Glomerular endothelial cell (primary cell): ENCODE results near the gene SLC2A10. TPM values are rescaled to one million over a fixed set of nuclear protein-coding genes. Genes with fewer than 3 reads are reported as not detected.

Experiments
- DNase-seq: peaks from one replicate; pipeline ENCODE4 v3.0.0-alpha.2; 2011; ENCODE audit warnings: low read depth, low spot score; ENCODE audit errors: extremely low read depth
- total RNA-seq: library from RNA; depleted of rRNA; stranded (reverse); fragments of >200 nt; gene quantifications from 2 replicates; pipeline ENCODE4 v1.2.3, GENCODE V29; 2015

SLC2A10 gene
- total RNA-seq, 1 donor from 2014 or later, result 20.6 TPM

DNA sequence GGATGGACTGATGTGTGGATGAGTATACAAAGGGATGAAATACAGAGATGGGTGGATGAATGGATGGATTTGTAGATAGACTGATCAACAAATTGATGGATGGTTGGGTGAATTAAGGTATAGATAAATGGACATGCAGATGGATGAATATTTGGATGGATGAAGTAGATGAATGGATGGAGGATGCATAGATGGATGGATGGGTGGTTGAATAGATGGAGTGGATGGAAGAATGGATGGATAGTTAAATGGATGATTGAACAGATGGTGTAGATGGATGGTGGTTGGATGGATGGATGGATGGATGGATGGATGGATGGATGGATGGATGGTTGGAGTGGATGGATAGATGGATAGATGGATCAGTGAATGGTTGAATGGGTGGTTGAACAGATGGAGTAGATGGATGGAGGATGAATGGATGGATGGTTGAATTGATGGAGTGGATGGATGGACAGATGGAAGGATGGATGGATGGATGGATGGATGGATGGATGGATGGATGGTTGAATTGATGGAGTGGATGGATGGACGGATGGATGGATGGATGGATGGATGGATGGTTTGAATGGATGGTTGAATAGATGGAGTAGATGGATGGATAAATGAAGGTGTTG, 15.0 kb downstream of the SLC2A10 start:
- no peak for DNase-seq

DNA sequence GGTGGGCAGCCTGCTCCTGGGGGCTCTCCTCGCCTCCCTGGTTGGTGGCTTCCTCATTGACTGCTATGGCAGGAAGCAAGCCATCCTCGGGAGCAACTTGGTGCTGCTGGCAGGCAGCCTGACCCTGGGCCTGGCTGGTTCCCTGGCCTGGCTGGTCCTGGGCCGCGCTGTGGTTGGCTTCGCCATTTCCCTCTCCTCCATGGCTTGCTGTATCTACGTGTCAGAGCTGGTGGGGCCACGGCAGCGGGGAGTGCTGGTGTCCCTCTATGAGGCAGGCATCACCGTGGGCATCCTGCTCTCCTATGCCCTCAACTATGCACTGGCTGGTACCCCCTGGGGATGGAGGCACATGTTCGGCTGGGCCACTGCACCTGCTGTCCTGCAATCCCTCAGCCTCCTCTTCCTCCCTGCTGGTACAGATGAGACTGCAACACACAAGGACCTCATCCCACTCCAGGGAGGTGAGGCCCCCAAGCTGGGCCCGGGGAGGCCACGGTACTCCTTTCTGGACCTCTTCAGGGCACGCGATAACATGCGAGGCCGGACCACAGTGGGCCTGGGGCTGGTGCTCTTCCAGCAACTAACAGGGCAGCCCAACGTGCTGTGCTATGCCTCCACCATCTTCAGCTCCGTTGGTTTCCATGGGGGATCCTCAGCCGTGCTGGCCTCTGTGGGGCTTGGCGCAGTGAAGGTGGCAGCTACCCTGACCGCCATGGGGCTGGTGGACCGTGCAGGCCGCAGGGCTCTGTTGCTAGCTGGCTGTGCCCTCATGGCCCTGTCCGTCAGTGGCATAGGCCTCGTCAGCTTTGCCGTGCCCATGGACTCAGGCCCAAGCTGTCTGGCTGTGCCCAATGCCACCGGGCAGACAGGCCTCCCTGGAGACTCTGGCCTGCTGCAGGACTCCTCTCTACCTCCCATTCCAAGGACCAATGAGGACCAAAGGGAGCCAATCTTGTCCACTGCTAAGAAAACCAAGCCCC, 16.0 kb downstream of the SLC2A10 start:
- no peak for DNase-seq

DNA sequence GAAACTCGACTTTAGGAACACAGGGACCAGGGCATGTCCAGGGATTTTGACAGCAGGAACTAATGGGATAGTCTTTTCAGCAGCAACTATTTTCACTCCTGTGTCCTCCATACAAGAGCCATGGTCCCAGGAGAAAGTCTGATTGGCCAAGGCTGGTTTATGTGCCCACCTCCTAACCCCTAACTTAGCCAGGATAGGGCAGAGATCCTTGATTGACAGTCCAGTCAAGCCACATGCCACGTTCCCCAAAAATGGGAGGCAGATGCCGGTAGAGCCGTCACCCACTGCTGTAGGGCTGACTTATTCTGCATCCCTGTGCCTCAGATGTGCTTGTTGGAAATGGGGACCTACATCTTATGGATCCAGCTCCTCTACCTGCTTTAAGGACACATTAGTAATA, 22.3 kb downstream of the SLC2A10 start:
- no peak for DNase-seq

DNA sequence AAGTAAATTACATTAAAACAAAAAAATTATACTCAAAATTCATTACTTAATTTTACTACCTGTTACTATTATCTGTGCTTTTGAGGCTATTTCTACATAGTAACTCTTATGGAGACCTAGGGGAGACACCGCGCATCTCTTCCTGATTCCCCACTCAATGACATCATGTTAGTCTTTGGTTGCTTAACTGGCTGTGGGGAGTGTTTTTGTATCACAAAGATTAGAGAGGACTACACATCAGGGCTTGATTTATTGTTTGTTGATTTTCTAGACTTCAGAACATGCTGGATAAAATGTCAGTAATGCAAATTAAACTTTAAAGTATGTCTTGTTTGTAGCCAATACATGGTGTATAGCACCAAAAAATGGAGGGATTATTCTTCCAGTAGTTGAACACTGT, 26.0 kb downstream of the SLC2A10 start:
- no peak for DNase-seq

DNA sequence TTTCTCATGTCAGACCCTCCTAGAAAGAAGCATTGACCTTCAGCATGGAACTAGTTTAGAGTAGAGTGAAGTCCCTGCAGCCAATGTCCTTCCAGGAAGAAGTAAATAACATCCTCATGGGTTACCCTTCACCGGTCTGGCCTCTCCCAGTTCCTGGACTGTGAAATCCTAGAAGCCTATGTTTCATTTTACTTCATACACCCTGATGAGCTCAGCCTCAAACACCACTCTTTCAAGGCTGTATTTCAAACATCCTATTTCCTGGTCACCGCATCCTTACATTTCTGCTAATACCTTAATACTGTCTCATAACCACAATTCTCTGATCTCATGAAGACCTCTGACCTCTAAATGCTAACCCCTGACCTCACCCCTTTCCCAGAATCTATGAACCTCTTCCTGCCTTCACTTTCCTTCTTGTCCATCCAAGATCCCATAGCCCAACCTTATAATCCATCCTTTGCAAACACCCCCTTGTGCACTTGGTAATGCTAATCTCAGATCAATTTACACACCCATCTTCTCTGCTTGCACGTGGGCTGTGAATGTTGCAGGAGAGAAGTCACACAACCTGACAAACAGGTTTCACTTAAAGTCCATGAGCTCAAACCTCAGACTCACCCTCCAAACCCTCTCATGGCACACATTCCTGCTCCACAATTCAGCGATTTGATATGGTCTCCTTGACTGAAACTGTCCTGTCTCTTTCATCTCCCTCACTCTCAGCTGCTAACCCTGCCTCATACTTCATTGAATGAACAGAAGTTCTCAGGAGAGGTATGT, 30.2 kb downstream of the SLC2A10 start:
- DNase-seq, result no peak

DNA sequence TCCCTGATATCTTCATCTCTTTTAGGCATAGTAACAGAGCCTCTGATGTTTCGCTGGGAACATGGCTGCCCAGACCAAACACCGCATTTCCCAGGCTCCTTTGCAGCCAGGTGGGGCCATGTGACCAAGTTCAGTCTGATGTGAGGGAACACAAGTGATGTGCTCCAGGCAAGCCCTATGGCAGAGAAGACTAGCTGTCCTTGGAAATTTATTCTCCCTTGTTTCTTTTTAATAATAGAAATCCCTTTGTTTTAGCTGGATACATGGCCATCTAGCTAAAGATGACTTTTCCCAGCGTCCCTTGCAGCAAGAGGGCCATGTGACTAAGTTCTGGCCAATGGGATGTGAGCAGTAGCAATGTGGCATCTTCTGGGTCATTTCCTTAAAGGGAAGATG, 30.8 kb downstream of the SLC2A10 start:
- no peak for DNase-seq

DNA sequence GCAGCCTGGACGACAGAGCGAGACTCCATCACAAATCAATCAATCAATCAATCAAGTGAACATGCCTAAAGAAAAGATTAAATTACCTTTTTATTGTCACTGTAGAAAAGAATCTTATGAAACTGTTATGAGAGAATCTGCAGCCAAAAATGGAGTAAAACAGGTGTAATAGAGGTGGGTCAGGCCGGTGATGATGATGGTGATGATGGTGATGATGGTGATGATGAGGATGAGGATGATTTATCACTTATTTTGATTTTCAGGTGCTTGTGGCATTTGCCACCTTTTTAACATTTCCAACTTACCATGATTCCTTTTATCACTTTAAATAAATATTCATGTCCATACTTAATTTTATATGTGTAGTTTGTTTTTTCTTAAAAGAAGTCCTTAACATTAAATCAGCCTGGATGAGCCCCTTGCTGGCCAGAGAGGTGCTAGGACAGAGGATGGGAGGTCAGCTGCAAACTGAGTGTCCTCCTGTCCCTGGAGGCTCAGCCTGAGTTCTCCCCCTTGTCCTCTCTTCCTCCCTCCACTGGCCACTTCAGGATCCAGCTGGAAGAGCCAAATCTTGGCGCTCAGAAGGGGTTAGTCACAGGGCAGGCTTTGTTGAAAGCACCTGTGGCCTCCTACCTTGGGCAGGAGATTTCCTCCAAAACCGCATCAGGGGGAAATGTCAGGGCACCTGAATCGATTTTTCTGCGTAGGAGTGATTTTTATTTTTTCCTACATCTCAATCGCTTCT, 32.6 kb downstream of the SLC2A10 start:
- DNase-seq, result no peak

DNA sequence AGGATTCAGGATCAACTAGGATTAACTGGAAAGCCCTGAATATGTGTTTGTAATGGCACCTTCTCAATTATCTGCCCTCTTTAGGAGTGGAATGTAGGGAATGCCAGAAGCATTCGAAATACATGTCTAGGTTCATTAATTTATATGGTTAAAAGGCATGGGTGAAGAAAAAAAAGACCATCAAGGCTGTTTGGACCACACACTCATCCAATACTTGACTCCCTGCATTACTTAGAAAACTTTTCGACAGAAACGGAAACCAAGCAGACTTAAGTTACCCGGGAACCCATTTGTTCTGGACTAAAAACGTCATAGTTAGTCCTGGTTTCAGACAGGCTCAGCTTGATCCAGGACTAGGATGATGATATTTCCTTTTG, 33.2 kb downstream of the SLC2A10 start:
- no peak for DNase-seq

DNA sequence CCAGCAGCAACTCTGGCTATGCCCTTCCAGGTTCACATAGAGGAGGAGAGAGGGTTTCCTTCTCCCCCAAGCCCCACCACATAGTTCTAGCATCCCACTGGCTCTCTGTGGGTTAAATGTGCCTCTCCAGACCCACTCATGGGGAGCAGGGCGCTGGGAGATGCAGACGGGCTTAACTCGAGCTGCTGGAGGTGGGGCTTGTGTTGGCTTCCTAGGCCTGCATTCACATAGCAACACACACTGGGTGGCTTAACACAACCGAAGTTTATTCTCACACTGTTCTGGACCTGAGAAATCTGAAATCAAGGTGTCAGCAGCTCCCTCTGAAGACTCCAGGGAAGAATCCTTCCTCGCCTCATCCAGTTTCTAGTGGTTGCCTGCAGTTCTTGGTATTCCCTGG, 33.6 kb downstream of the SLC2A10 start:
- no peak for DNase-seq

DNA sequence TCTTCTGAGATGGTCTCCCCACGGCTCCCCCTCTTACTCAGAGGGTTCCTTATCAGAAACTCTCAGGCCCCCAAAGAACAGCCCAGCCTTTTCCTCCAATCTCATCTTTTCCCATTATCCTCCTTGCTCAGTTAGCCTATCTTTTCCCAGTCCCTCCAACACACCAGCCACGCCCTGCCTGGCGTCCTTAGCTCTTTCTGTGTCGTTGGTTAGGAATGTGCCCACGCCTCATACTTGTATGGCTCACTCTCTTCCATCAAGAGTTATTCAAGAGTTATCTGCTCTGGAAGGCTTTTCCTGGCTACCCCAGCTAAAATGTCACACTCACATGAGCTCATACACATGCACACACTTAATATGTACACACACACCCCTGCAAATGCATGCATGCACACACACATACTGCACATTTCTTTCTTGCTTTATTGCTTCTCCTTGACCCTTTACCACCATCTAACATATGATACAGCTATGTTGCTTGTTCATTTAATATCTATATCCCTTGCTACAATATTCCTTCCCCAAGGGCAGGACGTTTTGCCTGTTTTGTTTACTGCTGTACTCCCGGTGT, 37.6 kb downstream of the SLC2A10 start:
- no peak for DNase-seq

DNA sequence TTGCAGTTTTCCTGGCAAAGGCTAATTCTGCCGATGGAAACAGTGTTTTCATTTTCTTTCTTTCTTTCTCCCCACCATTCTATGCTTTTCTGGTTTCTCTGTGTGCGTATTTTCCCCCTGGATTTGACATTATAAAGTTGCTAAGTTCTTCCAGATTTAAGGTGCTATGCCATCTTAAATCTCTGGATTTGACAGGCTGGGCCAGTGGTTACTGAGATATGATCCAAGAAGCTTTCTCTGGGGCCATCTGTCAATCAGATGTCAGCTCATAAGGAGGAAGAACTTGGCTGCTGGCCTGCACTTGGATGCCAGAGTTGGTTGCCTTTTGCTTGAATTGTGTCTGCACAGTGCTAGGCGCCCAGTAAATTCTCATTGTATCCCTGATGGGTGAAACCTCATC, 39.7 kb downstream of the SLC2A10 start:
- no peak for DNase-seq

DNA sequence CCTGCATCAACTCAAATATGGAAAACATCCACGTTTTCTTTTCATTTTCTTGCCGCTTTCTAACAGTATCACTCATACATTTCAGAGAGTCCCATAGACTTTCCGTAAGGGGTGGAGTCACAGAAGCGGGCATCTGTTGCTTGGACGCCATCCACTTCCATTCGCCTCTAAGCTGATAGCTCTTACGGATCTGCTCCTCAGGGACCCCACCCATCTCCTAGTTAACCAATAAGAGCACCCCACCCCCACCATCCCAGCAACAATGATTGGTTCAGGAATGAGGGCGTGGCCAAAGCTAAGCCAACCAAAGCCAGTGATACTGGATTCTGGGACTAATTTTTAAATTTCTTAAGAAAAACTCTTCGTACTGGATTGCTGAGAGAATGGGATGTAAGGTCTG, 42.4 kb downstream of the SLC2A10 start:
- DNase-seq, result no peak

DNA sequence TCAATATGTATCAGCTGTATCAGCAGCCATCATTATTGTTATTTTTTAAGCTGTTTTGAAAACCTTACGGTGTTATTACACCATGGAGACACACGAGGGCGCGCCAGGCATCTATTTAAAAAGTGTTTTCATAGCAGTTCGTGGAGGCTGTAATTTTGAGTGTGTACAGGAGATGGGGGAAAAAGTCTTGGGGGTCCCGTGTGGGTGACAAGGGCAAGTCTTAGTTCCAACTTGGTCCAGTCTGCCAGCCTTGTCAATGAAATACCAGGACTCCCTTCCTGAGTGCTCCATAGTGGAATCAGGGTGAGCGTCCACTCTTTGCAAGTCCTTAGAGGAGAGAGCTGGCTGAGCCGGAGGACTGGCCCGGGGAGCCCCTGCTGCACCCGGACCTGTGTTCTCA, 43.3 kb downstream of the SLC2A10 start:
- no peak for DNase-seq

DNA sequence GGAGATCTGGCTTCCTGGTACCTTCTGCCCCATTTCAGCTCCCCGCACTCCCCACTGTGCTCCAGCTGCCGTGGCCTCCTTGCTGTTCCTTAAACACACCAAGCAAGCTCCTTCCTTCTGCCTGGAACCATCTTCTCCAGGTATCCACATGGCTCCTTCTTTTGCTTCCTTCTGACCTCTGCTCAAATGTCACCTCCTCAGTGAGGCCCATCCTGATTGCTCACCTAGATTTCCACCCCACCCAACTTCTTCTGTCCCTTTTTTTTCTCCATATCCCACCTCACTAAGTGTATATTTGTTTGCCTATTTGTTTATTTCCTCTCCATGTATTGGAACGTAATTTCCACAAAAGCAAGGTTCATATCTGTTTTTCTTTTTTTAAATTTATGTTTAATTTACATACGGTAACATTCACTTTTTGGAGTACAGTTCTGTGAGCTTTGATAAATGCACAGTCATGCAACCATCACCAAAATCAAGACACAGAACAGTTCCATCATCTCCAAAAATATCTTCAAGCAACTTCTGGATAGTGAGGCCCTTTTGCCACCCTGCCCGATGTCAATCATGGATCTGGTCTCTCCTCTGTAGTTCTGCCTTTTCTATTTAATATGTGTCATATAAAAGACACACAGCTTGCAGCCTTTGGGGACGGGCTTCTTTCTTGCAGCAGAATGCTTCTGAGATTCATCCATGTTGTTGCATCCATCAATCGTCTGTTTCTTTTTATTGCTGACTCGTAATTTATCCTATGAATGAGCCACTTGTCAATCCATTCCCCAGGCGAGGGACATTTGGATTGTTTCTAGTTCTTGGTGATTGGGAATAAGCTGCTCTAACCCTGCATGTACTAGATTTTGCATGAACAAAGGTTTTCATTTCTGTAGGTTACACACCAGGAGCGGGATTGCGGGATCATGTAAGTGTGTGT, 46.3 kb downstream of the SLC2A10 start:
- no peak for DNase-seq

DNA sequence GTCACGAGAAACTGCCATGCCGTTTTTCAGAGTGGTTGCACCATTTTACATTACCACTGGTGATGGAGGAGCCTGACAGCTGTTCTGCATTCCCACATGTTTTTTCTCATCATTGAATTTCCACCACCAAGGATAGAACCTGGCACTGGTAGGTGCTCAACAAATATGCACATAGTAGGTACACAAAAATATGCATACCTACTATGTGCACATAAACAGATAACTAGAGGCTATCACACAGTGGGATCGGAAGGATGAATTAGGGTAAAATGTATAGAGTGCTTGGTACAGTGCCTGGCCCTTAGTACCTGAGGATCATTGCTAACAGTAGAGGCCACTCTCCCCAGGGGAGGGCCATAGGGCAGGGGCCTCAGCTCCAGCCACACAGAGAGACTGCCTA, 47.0 kb downstream of the SLC2A10 start:
- no peak for DNase-seq

DNA sequence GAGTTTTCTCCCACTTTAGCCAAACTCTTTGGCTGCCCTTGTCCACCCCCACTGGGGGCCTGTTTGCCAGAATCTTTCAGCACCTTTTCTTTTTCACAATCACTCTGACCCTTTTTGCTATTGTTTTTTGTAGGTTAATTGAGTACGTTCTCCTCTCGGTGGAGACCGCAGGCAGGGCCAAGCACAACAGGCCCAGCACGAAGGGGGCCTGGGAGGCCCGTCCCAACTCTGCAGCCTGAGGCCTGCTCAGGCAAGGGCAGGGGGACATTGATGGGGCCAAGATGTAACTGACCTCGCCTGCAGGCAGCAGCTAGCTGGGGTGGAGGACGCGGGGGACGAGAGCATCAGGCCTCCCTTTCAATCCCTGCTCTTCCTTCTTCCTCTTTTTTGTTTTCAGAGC, 47.7 kb downstream of the SLC2A10 start:
- no peak for DNase-seq

DNA sequence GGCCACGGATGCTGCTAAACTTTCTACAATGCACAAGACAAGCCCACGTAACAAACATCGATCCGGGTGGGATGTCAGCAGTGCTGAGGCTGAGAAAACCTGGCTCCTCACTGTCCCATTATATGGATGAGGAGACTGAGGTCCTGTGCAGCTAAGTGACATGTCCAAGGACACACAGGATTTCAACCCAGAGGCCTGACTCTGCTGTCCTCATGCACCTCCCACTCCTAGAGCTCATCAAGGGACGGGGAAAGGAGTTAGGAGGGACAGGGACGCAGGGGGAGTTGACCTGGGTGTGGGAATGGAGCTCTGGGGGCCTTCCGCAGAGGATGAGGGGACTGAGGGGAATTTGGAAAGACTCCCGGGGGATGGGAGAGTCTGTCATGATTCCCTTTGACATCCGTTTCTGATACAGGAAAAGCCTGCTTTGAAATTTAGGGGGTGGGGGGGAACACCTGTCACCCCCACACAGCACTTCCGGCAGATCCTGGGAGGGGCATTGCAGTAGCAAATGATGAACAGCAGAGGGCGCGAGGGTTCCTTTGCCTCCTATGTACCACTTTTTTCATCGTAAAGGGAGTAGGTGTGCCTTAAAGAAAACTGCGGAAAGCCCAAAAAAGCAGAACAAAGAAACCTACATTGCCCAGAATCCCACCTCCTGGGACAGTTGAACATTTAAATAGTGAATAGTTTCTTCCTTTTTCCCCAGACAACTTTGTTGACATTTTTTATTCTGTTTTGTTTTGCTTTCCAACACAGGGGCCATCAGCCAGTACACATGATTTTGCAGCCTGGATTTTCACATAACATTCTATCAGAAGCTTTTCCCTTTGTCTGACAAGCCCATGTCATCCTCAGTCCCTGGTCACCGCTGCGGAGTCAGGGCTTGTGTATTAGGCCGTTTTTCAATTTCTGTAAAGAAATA, 48.6 kb downstream of the SLC2A10 start:
- no peak for DNase-seq

DNA sequence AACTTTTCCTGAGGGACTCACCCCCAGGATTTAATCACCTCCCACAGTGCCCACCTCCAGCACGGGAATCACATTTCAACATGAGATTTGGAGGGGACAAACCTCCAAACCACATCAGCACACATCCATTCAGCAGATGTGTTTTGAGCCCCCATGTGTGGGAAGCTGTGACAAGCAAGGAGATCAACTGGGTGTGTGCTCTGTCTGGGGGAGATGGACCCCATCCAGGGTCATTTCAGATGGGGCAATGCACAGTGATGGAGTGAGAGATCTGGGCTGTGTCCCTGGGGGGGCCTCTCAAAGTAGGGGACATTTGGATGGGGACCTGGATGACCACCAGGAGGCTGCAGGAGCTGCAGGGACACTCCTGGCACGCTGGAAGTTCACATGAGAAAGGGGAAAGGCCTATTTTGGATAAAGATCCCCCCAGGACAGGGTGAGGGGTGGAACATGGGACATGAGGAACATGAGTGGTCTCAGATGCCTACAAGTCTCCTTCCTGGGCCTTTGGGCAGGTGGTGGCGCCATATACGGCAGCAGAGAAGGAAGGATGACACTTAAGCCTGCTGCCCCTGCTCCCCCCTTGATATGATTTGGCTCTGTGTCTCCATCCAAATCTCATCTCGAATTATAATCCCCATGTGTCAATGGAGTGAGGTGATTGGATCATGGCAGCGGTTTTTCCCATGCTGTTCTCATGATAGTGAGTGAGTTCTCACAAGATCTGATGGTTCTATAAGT, 49.6 kb downstream of the SLC2A10 start:
- no peak for DNase-seq
